Thyroid gland (tissue), 4 donors: ENCODE results near the gene DEFB132.

Experiments
- POLR2A ChIP-seq, 2 donors: fragments of 450-650 bp; IDR thresholded peaks; one replicate each; pipeline ENCODE4 v1.6.1; 2017; ENCODE audit warnings: antibody characterized with exemption in 2 of 2, mild to moderate bottlenecking in 2 of 2, moderate library complexity in 1 of 2
- TF ChIP-seq, protein P1 (sequence below), 6 experiments: fragments of 200-600 bp in 3 of 6; fragments of 450-650 bp in 3 of 6; sonication (generic) in 3 of 6; IDR thresholded peaks; one replicate each; pipeline ENCODE4 v1.5.1; 2016 to 2019; ENCODE audit warnings: antibody characterized with exemption in 6 of 6, mild to moderate bottlenecking in 2 of 6, inconsistent platforms in 1 of 6, moderate library complexity in 1 of 6

GRCh38 chr20:235891-236290, 21.6 kb upstream of the DEFB132 start:
- no peak for TF ChIP-seq POLR2A (IDR thresholded peaks at IDR 0.05)
- TF ChIP-seq, protein P1, sequence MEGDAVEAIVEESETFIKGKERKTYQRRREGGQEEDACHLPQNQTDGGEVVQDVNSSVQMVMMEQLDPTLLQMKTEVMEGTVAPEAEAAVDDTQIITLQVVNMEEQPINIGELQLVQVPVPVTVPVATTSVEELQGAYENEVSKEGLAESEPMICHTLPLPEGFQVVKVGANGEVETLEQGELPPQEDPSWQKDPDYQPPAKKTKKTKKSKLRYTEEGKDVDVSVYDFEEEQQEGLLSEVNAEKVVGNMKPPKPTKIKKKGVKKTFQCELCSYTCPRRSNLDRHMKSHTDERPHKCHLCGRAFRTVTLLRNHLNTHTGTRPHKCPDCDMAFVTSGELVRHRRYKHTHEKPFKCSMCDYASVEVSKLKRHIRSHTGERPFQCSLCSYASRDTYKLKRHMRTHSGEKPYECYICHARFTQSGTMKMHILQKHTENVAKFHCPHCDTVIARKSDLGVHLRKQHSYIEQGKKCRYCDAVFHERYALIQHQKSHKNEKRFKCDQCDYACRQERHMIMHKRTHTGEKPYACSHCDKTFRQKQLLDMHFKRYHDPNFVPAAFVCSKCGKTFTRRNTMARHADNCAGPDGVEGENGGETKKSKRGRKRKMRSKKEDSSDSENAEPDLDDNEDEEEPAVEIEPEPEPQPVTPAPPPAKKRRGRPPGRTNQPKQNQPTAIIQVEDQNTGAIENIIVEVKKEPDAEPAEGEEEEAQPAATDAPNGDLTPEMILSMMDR (IDR thresholded peaks at IDR 0.05) = peak in 3 of 6 experiments; percentile 13 to 46 (median 40)
